PC-3 (cell line): ENCODE measurements around the gene SMPD2. TPM values are rescaled to one million over a fixed set of nuclear protein-coding genes. Genes with fewer than 3 reads are reported as not detected.

Experiments used
- ATAC-seq: fragments of 200-7000 bp; cut with Tn5 transposase; 2 replicates; pipeline ENCODE4 v1.9.1; 2020; ENCODE audit warnings: mild to moderate bottlenecking, moderate library complexity
- BruUV-seq: library from RNA; stranded (reverse); fragments of 400-500 nt; replicated peaks from 2 replicates; lab custom pipeline; 2021; lab: Mats Ljungman, UMichigan
- CTCF ChIA-PET: fragments of 300-600 bp; sonication (Branson Sonifier 250); formaldehyde crosslinking; loops from one replicate; lab custom pipeline; 2022; ENCODE audit warnings: antibody characterized with exemption; lab: Charles Lee
- POLR2A ChIA-PET: fragments of 300-600 bp; sonication (Branson Sonifier 250); formaldehyde crosslinking; loops from one replicate; lab custom pipeline; 2022; ENCODE audit warnings: antibody characterized with exemption; ENCODE audit not compliant: unreplicated experiment; lab: Charles Lee
- DNase-seq: peaks from one replicate; pipeline ENCODE4 v3.0.0-alpha.2; 2015
- H2AFZ ChIP-seq: fragments of 300-600 bp; sonication (generic); 2 replicates; pipeline ENCODE4 v1.6.0; 2016; ENCODE audit warnings: antibody characterized with exemption, low read length
- H3F3A ChIP-seq: fragments of 300-600 bp; sonication (generic); one replicate; pipeline ENCODE4 v1.6.0; 2017; ENCODE audit warnings: antibody characterized with exemption, low read length, control low read depth, mild to moderate bottlenecking; ENCODE audit not compliant: unreplicated experiment
- H3K27ac ChIP-seq: fragments of 300-600 bp; sonication (generic); 2 replicates; pipeline ENCODE4 v1.5.1; 2016; ENCODE audit warnings: mild to moderate bottlenecking, low read length
- H3K27me3 ChIP-seq: fragments of 300-600 bp; sonication (generic); 2 replicates; pipeline ENCODE4 v1.6.1; 2016; ENCODE audit warnings: low read length, mixed read lengths
- H3K36me3 ChIP-seq: fragments of 300-600 bp; sonication (generic); 2 replicates; pipeline ENCODE4 v1.6.1; 2016; ENCODE audit warnings: low read depth, mixed run types, low read length, mixed read lengths
- H3K4me1 ChIP-seq: fragments of 300-600 bp; sonication (generic); 2 replicates; pipeline ENCODE4 v1.5.1; 2016; ENCODE audit warnings: low read length; ENCODE audit not compliant: insufficient read depth
- H3K4me2 ChIP-seq: fragments of 300-600 bp; sonication (generic); 2 replicates; pipeline ENCODE4 v1.6.0; 2016; ENCODE audit warnings: low read length
- H3K4me3 ChIP-seq: fragments of 300-600 bp; sonication (generic); 2 replicates; pipeline ENCODE4 v1.5.1; 2016; ENCODE audit warnings: mild to moderate bottlenecking, low read length, mixed read lengths
- H3K79me2 ChIP-seq: fragments of 300-600 bp; sonication (generic); 2 replicates; pipeline ENCODE4 v1.6.1; 2017; ENCODE audit warnings: low read length, mixed read lengths
- H3K9ac ChIP-seq: fragments of 300-600 bp; sonication (generic); 2 replicates; pipeline ENCODE4 v1.6.0; 2016; ENCODE audit warnings: mild to moderate bottlenecking, low read length
- H3K9me2 ChIP-seq: fragments of 300-600 bp; sonication (generic); replicated peaks from 2 replicates; pipeline ENCODE4 v1.6.1; 2016; ENCODE audit warnings: mixed run types, low read length, mixed read lengths
- H3K9me3 ChIP-seq: fragments of 300-600 bp; sonication (generic); 2 replicates; pipeline ENCODE4 v1.6.1; 2016; ENCODE audit warnings: low read length, mixed read lengths
- H4K20me1 ChIP-seq: fragments of 300-600 bp; sonication (generic); 2 replicates; pipeline ENCODE4 v1.6.1; 2016; ENCODE audit warnings: low read length, mixed read lengths
- CTCF ChIP-seq: fragments of 300-600 bp; sonication (generic); conservative IDR thresholded peaks from 2 replicates; pipeline ENCODE4 v1.5.1; 2017; ENCODE audit warnings: antibody characterized with exemption, low read depth, mild to moderate bottlenecking, low read length
- EZH2 ChIP-seq: fragments of 300-600 bp; sonication (generic); IDR thresholded peaks from one replicate; pipeline ENCODE4 v1.6.1; 2017; ENCODE audit warnings: antibody characterized with exemption, mild to moderate bottlenecking, low read length; ENCODE audit not compliant: unreplicated experiment
- EZH2phosphoT487 ChIP-seq: fragments of 300-600 bp; sonication (generic); IDR thresholded peaks from 2 replicates; pipeline ENCODE4 v1.6.1; 2018; ENCODE audit warnings: mild to moderate bottlenecking, antibody characterized with exemption, low read length, borderline replicate concordance
- intact Hi-C: fragments of 100-400 bp; cut with micrococcal nuclease; formaldehyde crosslinking; loops from 2 replicates; pipeline ENCODE4 v1.9.0; 2023
- total RNA-seq: library from RNA; depleted of rRNA; stranded (reverse); fragments of >200 nt; gene quantifications from 2 replicates; pipeline ENCODE4 v1.2.3, GENCODE V29; 2014

Gene SMPD2
- total RNA-seq, 1 experiment from 2014 or later = 12.6 TPM

- peak overlapping the region; percentile 92 for H3K4me2 ChIP-seq
These were observed 16.4 kb downstream of the SMPD2 start for GRCh38 chr6:109456710-109457561.

GRCh38 chr6:109457562-109457996 is 17.1 kb downstream of the SMPD2 start:
- POLR2A ChIA-PET = no interaction called here
- intact Hi-C loops = no loop called here
- CTCF ChIA-PET = no interaction called here

More at GRCh38 chr6:109456710-109457561, 16.4 kb downstream of the SMPD2 start:
- intact Hi-C loops = no loop called here
- DNase-seq (peak; percentile 50), ATAC-seq (peak; percentile 55)
- Histone ChIP-seq H3K4me1 (peaks cover 20% of the 10 kb centered on the region; the same call in 1 of the 2 replicates), H3K4me3 (peak overlapping the region; percentile 84; the same call in 1 of the 2 replicates), H3F3A (no peaks in the 10 kb centered on the region), H3K36me3 (peaks cover 6% of the 10 kb centered on the region; the same call in 1 of the 2 replicates), H3K9ac (no peak overlapping the region), H3K27ac (peak overlapping the region; percentile 48), H2AFZ (0 out of 2 replicates have a peak overlapping the region, but pooled peaks have one; percentile 27), H3K79me2 (no peaks in the 10 kb centered on the region), H3K9me2 (no peaks in the 10 kb centered on the region), H3K27me3 (no peaks in the 10 kb centered on the region), H3K9me3 (no peaks in the 10 kb centered on the region), H4K20me1 (no peaks in the 10 kb centered on the region)
- TSS peak; percentile 67 for BruUV-seq
- ChIA-PET POLR2A (no interaction called here), CTCF (no interaction called here)
- TF ChIP-seq EZH2phosphoT487 (no peak), EZH2 (no peak), CTCF (no peak)

GRCh38 chr6:109458774-109459531 is 18.4 kb downstream of the SMPD2 start:
- no TSS peak for BruUV-seq

More at GRCh38 chr6:109457562-109457996, 17.1 kb downstream of the SMPD2 start:
- H3K9ac ChIP-seq = no peak overlapping the region
- peaks cover 23% of the 10 kb centered on the region; the same call in 1 of the 2 replicates for H3K4me1 ChIP-seq
- BruUV-seq = no TSS peak
- no peaks in the 10 kb centered on the region for H4K20me1 ChIP-seq
- peaks cover 9% of the 10 kb centered on the region; the same call in 1 of the 2 replicates for H3K36me3 ChIP-seq
- DNase-seq = no peak
- no peaks in the 10 kb centered on the region for H3K9me2 ChIP-seq
- no peak for TF ChIP-seq EZH2phosphoT487
- H3K79me2 ChIP-seq = no peaks in the 10 kb centered on the region
- H3F3A ChIP-seq = no peaks in the 10 kb centered on the region
- peak overlapping the region; percentile 48 for H3K27ac ChIP-seq
- no peak overlapping the region for H2AFZ ChIP-seq
- peak overlapping the region; percentile 92; the same call in 1 of the 2 replicates for H3K4me2 ChIP-seq
- no peak overlapping the region for H3K4me3 ChIP-seq
- ATAC-seq = no peak
- H3K9me3 ChIP-seq = no peaks in the 10 kb centered on the region
- no peaks in the 10 kb centered on the region for H3K27me3 ChIP-seq

More at GRCh38 chr6:109458774-109459531, 18.4 kb downstream of the SMPD2 start:
- no peaks in the 10 kb centered on the region for H3K27me3 ChIP-seq
- no peak for ATAC-seq
- H3K9ac ChIP-seq = no peak overlapping the region
- ChIA-PET CTCF (no interaction called here), POLR2A (interaction anchor here (0.7 kb wide), 1 partner anchor 242 kb away, joined by 3 read pairs; no protein-coding TSS in a partner anchor)
- peaks cover 23% of the 10 kb centered on the region; the same call in 1 of the 2 replicates for H3K4me1 ChIP-seq
- intact Hi-C loops = no loop called here
- no peak for DNase-seq
- H3K9me2 ChIP-seq = no peaks in the 10 kb centered on the region
- H3K4me2 ChIP-seq = no peak overlapping the region
- no peaks in the 10 kb centered on the region for H3F3A ChIP-seq
- no peaks in the 10 kb centered on the region for H3K9me3 ChIP-seq
- no peak overlapping the region for H3K4me3 ChIP-seq
- peaks cover 14% of the 10 kb centered on the region; the same call in 1 of the 2 replicates for H3K36me3 ChIP-seq
- no peaks in the 10 kb centered on the region for H4K20me1 ChIP-seq
- H3K79me2 ChIP-seq = no peaks in the 10 kb centered on the region
- no peak overlapping the region for H3K27ac ChIP-seq
- no peak overlapping the region for H2AFZ ChIP-seq
- no peak for TF ChIP-seq CTCF
- TF ChIP-seq EZH2phosphoT487 = no peak
